PC-9 (cell line): Measurements from ENCODE around the gene PRDM16. TPM values are rescaled to one million over a fixed set of nuclear protein-coding genes. Genes with fewer than 3 reads are reported as not detected.

Experiments used
- BruUV-seq: library from RNA; stranded (reverse); fragments of 400-500 nt; replicated peaks from 2 replicates; lab custom pipeline; 2021; lab: Mats Ljungman, UMichigan
- CTCF ChIA-PET: fragments of 300-600 bp; sonication (Branson Sonifier 250); formaldehyde crosslinking; loops from one replicate; lab custom pipeline; 2022; ENCODE audit warnings: antibody characterized with exemption; lab: Charles Lee
- POLR2A ChIA-PET: fragments of 300-600 bp; sonication (Branson Sonifier 250); formaldehyde crosslinking; loops from one replicate; lab custom pipeline; 2022; ENCODE audit warnings: antibody characterized with exemption; ENCODE audit not compliant: unreplicated experiment; lab: Charles Lee
- DNase-seq, 2 experiments: peaks; one replicate each; pipeline versions ENCODE4 v3.0.0 to v3.0.0-alpha.2; 2015 to 2022; ENCODE audit warnings: mixed read lengths in 1 of 2
- H2AFZ ChIP-seq: fragments of 200-600 bp; sonication (generic); 2 replicates; pipeline ENCODE4 v1.8.1; 2017; ENCODE audit warnings: antibody characterized with exemption
- H3F3A ChIP-seq: fragments of 200-600 bp; sonication (generic); 2 replicates; pipeline ENCODE4 v1.8.1; 2017; ENCODE audit warnings: antibody characterized with exemption, mild to moderate bottlenecking, low read depth; ENCODE audit not compliant: insufficient read depth
- H3K27ac ChIP-seq: fragments of 200-600 bp; sonication (generic); 2 replicates; pipeline ENCODE4 v1.6.1; 2016; ENCODE audit warnings: mixed run types
- H3K27me3 ChIP-seq: fragments of 200-600 bp; sonication (generic); 2 replicates; pipeline ENCODE4 v1.6.1; 2016; ENCODE audit warnings: low read depth, mixed run types; ENCODE audit not compliant: insufficient read depth
- H3K36me3 ChIP-seq: fragments of 200-600 bp; sonication (generic); 2 replicates; pipeline ENCODE4 v1.6.1; 2016; ENCODE audit warnings: low read depth, mixed run types
- H3K4me1 ChIP-seq: fragments of 200-600 bp; sonication (generic); replicated peaks from 2 replicates; pipeline ENCODE4 v1.6.1; 2016; ENCODE audit warnings: mixed run types; ENCODE audit not compliant: insufficient read depth
- H3K4me2 ChIP-seq: fragments of 200-600 bp; sonication (generic); 2 replicates; pipeline ENCODE4 v1.6.1; 2017; ENCODE audit warnings: mixed run types
- H3K4me3 ChIP-seq: fragments of 200-600 bp; sonication (generic); 2 replicates; pipeline ENCODE4 v1.6.1; 2016; ENCODE audit warnings: mixed run types
- H3K79me2 ChIP-seq: fragments of 200-600 bp; sonication (generic); 2 replicates; pipeline ENCODE4 v1.6.1; 2017; ENCODE audit warnings: low read depth, mixed run types
- H3K9me2 ChIP-seq: fragments of 200-600 bp; sonication (generic); 2 replicates; pipeline ENCODE4 v1.8.1; 2017; ENCODE audit warnings: mild to moderate bottlenecking; ENCODE audit not compliant: insufficient read depth
- H3K9me3 ChIP-seq: fragments of 200-600 bp; sonication (generic); 2 replicates; pipeline ENCODE4 v1.8.1; 2016; ENCODE audit warnings: low read depth; ENCODE audit not compliant: insufficient read depth
- H4K20me1 ChIP-seq: fragments of 200-600 bp; sonication (generic); 2 replicates; pipeline ENCODE4 v1.8.1; 2017; ENCODE audit not compliant: insufficient read depth
- CTCF ChIP-seq: fragments of 200-600 bp; sonication (generic); conservative IDR thresholded peaks from 2 replicates; pipeline ENCODE4 v1.6.1; 2017; ENCODE audit warnings: mixed run types, antibody characterized with exemption, mild to moderate bottlenecking, moderate library complexity
- EZH2 ChIP-seq: fragments of 200-600 bp; sonication (generic); IDR thresholded peaks from 2 replicates; pipeline ENCODE4 v1.8.0; 2017; ENCODE audit warnings: antibody characterized with exemption, low read depth
- intact Hi-C: fragments of 100-400 bp; cut with micrococcal nuclease; formaldehyde crosslinking; loops from one replicate; pipeline ENCODE4 v1.10.0; 2022; ENCODE audit not compliant: unreplicated experiment
- total RNA-seq: library from RNA; stranded (reverse); gene quantifications from 2 replicates; pipeline ENCODE4 v1.2.3, GENCODE V29; 2021

The PRDM16 gene
- total RNA-seq, 1 experiment from 2014 or later = not detected

GRCh38 chr1:3212453-3213355 is 143.7 kb downstream of the PRDM16 start:
- ChIA-PET POLR2A (no interaction called here), CTCF (no interaction called here)
- Histone ChIP-seq H3K4me3 (no peak overlapping the region), H3K79me2 (no peaks in the 10 kb centered on the region), H3K9me3 (no peaks in the 10 kb centered on the region), H2AFZ (no peak overlapping the region), H3K4me2 (no peak overlapping the region), H3K27ac (no peak overlapping the region), H3K9me2 (no peaks in the 10 kb centered on the region), H3K4me1 (no peaks in the 10 kb centered on the region), H4K20me1 (0 out of 2 replicates have a peak, but pooled peaks cover 4% of the 10 kb centered on the region), H3F3A (no peaks in the 10 kb centered on the region), H3K36me3 (no peaks in the 10 kb centered on the region), H3K27me3 (peaks cover 100% of the 10 kb centered on the region)
- TF ChIP-seq CTCF (no peak), EZH2 (no peak)
- BruUV-seq = no TSS peak
- DNase-seq = no peak
- intact Hi-C loops = no loop called here

GRCh38 chr1:3213730-3214129 is 144.7 kb downstream of the PRDM16 start:
- intact Hi-C loops = no loop called here
- Histone ChIP-seq H3K79me2 (no peaks in the 10 kb centered on the region), H3K9me2 (no peaks in the 10 kb centered on the region), H2AFZ (no peak overlapping the region), H3F3A (no peaks in the 10 kb centered on the region), H3K4me3 (no peak overlapping the region), H3K9me3 (no peaks in the 10 kb centered on the region), H4K20me1 (0 out of 2 replicates have a peak, but pooled peaks cover 4% of the 10 kb centered on the region), H3K4me2 (no peak overlapping the region), H3K27ac (no peak overlapping the region), H3K4me1 (no peaks in the 10 kb centered on the region), H3K27me3 (peaks cover 100% of the 10 kb centered on the region), H3K36me3 (no peaks in the 10 kb centered on the region)
- no TSS peak for BruUV-seq
- ChIA-PET POLR2A (no interaction called here), CTCF (no interaction called here)
- no peak for DNase-seq
- no peak for TF ChIP-seq EZH2
- no peak for TF ChIP-seq CTCF

- Histone ChIP-seq H3K4me1 (no peaks in the 10 kb centered on the region), H3K4me2 (no peak overlapping the region), H3K27me3 (peaks cover 100% of the 10 kb centered on the region), H2AFZ (no peak overlapping the region), H3K27ac (no peak overlapping the region), H3K9me2 (no peaks in the 10 kb centered on the region), H3K79me2 (no peaks in the 10 kb centered on the region), H3K9me3 (no peaks in the 10 kb centered on the region), H3K4me3 (no peak overlapping the region), H4K20me1 (0 out of 2 replicates have a peak, but pooled peaks cover 4% of the 10 kb centered on the region), H3F3A (no peaks in the 10 kb centered on the region), H3K36me3 (no peaks in the 10 kb centered on the region)
- intact Hi-C loops = no loop called here
- BruUV-seq = no TSS peak
- DNase-seq = no peak
- TF ChIP-seq CTCF = no peak
- TF ChIP-seq EZH2 = no peak
- ChIA-PET CTCF (no interaction called here), POLR2A (no interaction called here)
These were observed 146.4 kb downstream of the PRDM16 start for GRCh38 chr1:3215198-3216014.
